GM12872 (cell line): ENCODE data around the gene TTYH2.

ENCODE experiments used
- TF ChIP-seq, protein P1 (sequence below): IDR thresholded peaks from 3 replicates; pipeline ENCODE4 v1.5.1; 2011; ENCODE audit warnings: low read depth, mild to moderate bottlenecking, low read length, moderate library complexity; ENCODE audit not compliant: insufficient read depth

Gene TTYH2

DNA sequence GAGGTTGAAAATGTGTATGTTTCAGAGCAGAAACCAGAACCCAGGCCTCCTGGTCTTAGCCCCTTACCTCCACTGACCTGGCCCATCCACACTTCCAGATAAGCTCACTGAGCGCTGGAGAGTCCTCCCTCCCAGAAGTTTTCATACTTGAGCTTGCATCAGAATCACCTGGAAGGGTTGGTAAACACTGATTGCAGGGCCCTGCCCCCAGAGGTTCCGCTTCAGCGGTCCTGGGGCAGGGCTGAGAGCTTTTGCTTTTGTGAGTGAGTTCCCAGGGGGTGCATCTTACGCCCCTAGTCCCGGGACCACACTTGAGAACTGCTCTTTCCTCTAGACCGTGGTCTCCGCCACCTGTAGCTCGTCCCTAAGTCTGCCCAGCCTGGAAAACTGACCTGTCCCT, 20.6 kb downstream of the TTYH2 start:
- TF ChIP-seq, protein P1, sequence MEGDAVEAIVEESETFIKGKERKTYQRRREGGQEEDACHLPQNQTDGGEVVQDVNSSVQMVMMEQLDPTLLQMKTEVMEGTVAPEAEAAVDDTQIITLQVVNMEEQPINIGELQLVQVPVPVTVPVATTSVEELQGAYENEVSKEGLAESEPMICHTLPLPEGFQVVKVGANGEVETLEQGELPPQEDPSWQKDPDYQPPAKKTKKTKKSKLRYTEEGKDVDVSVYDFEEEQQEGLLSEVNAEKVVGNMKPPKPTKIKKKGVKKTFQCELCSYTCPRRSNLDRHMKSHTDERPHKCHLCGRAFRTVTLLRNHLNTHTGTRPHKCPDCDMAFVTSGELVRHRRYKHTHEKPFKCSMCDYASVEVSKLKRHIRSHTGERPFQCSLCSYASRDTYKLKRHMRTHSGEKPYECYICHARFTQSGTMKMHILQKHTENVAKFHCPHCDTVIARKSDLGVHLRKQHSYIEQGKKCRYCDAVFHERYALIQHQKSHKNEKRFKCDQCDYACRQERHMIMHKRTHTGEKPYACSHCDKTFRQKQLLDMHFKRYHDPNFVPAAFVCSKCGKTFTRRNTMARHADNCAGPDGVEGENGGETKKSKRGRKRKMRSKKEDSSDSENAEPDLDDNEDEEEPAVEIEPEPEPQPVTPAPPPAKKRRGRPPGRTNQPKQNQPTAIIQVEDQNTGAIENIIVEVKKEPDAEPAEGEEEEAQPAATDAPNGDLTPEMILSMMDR = no peak

DNA sequence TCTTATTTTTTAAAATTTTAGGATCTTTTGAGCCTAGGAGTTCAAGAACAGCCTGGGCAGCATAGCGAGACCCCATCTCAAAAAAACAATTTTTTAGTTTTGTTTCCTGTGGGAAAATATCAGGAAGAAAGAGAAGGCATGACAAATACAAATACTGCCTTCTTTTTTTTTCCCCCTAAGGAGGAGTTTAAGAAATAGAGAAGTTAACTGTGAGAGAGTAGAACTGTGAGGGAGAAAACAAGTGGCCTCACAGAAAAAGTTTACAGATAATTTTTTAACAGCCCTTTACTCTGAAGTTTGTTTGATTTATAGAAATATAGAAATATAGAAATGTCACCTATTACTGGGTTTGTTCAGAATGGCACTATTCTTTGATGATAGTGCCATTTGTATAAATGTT, 21.1 kb downstream of the TTYH2 start:
- TF ChIP-seq, protein P1 = no peak

DNA sequence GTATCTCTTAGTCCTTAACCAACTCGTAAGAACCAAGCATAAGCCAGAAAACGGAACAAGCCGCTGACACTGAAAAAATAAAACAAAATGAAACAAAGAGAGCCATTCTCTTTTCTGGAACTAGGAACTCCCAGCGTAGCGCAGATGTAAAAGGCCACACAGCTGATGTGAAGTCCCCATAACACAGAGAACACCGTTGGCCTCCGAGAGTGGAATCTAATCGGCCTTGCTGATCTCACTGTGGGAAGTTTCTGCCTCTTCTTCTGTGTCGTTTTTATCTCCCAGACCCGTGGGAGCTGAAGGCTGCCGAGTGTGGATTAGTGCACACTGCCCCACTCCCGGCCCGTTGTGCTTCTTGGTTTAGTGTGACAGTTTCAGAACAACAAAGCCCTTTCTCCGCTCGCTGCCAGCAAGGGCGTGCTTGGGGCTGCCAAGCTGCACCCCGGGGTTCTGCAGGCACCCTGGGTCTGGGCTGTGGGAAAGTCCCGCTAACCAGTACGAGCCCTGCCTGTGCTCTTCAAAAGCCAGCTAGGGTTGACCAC, 21.7 kb downstream of the TTYH2 start:
- TF ChIP-seq, protein P1 = no peak

DNA sequence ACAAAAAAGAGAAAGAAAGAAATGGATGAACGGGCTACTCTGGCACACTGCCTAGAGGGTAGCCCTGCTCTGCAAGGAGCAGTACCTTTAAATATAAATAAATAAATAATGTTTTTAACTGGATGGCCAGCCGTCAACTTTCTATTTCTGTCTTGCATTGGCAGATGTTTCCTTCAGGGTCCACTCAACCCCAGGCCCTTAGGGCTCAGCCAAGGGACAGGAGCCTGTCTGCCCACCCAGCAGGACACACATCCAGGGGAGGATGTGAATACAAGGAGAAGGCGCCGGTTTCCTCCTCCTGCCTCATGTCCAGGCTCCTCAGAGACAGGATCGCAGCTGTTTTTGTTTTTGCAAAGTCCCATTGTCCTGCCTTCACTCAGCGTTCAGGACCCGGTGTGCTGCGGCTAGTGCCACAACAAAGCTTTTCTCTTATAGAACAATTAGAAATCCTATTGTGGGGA, 22.6 kb downstream of the TTYH2 start:
- TF ChIP-seq, protein P1 = no peak

DNA sequence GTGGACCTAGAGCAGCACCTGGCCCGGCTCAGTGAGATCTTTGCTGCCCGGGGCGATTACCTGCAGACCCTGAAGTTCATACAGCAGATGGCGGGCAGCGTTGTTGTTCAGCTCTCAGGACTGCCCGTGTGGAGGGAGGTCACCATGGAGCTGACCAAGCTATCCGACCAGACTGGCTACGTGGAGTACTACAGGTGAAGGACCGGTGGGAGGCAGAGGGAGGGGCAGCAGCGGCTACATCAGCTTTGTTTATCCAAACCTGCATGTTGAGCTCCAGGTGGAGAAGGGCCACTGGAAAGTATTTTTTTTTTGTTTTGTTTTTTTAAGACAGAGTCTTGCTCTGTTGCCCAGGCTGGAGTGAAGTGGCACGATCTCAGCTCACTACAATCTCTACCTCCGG, 23.9 kb downstream of the TTYH2 start:
- TF ChIP-seq, protein P1 = no peak

DNA sequence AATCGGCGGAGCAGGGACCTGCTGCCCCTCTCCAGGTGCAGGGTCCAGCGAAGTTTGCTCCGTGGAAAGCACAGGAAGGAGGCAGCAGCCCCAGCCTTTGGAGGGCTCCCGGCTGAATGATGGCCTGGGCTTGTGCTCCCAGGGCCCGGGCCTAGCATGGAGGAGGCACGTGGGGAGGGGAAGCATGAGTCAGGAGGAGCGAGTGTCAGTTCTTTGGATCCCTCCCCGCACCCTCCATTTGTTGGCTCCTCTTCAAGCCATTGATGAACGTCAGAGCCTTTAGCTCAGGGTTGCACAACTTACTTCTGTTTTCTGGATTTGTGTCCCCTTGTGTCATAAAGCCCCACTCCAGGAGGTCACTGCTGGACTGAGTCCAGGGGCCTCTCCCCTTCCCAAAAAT, 25.8 kb downstream of the TTYH2 start:
- TF ChIP-seq, protein P1 = no peak

DNA sequence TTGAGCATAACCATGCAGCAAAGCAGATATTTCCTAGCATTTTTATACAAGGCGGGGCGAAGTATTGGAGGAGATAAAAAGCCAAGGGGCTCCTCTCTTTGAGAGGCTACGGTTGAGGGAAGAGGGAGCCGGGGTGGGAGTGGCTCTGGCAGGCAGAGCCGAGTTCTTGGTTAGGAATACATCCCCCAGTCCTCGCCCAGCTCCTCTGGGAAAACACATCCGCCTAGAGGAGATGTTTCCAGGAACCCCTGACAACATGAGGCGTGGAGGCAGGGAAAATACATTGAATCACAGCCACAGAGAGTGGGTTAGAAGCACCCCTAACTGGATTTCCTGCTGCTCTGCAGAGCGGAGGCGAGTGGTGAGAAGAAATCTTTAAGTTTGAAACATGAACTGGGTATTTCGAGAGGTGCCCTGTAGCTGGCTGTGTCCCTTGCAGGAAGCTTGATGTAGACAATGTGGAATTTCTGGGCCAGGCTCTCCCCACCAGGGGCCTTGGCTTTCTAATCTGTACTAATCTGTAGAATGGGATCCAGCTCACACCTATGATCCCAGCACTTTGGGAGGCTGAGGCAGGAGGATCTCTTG, 27.3 kb downstream of the TTYH2 start:
- TF ChIP-seq, protein P1 = no peak
